Peyer's patch (tissue), 4 donors: ENCODE measurements around the gene RAD51AP2.

Source experiments
- POLR2A ChIP-seq, 2 donors: fragments of 450-650 bp; IDR thresholded peaks; one replicate each; pipeline ENCODE4 v1.5.1; 2017; ENCODE audit warnings: antibody characterized with exemption in 2 of 2, mild to moderate bottlenecking in 2 of 2, moderate library complexity in 2 of 2
- TF ChIP-seq, protein P1 (sequence below), 6 experiments: fragments of 450-650 bp in 4 of 6; fragments of 200-600 bp in 2 of 6; sonication (generic) in 1 of 6; IDR thresholded peaks; one replicate each; pipeline ENCODE4 v1.5.1; 2017 to 2019; ENCODE audit warnings: antibody characterized with exemption in 6 of 6, mild to moderate bottlenecking in 3 of 6, moderate library complexity in 1 of 6

DNA sequence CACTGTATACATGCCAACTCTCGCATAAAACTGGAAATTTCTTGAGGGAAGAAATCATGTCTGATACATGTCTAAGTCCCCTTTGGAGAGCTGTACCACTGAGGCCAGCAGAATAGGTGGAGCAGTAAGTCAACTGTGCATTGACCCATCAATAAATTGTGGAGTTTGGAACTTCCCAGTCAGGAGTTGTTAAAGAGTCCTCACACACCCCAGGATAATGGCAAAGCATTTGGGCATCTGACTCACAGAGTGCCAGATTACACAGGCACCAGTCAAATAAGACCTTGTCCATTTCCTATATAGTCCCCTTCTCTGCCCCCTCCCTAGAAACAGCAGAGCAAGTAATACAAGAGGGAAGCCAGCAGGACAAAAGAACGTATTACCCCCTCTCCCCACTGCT is 32.7 kb upstream of the RAD51AP2 start:
- TF ChIP-seq, protein P1, sequence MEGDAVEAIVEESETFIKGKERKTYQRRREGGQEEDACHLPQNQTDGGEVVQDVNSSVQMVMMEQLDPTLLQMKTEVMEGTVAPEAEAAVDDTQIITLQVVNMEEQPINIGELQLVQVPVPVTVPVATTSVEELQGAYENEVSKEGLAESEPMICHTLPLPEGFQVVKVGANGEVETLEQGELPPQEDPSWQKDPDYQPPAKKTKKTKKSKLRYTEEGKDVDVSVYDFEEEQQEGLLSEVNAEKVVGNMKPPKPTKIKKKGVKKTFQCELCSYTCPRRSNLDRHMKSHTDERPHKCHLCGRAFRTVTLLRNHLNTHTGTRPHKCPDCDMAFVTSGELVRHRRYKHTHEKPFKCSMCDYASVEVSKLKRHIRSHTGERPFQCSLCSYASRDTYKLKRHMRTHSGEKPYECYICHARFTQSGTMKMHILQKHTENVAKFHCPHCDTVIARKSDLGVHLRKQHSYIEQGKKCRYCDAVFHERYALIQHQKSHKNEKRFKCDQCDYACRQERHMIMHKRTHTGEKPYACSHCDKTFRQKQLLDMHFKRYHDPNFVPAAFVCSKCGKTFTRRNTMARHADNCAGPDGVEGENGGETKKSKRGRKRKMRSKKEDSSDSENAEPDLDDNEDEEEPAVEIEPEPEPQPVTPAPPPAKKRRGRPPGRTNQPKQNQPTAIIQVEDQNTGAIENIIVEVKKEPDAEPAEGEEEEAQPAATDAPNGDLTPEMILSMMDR (IDR thresholded peaks at IDR 0.05), result no peak
- no peak for TF ChIP-seq POLR2A (IDR thresholded peaks at IDR 0.05)
